Measurements from ENCODE around the gene TMEM61. TPM values are rescaled to one million over a fixed set of nuclear protein-coding genes. Genes with fewer than 3 reads are reported as not detected.

TMEM61 gene
- total and polyA plus RNA-seq, 8 donors, result 0.55 to 130 (median 1.6) TPM; not detected in 1

DNA sequence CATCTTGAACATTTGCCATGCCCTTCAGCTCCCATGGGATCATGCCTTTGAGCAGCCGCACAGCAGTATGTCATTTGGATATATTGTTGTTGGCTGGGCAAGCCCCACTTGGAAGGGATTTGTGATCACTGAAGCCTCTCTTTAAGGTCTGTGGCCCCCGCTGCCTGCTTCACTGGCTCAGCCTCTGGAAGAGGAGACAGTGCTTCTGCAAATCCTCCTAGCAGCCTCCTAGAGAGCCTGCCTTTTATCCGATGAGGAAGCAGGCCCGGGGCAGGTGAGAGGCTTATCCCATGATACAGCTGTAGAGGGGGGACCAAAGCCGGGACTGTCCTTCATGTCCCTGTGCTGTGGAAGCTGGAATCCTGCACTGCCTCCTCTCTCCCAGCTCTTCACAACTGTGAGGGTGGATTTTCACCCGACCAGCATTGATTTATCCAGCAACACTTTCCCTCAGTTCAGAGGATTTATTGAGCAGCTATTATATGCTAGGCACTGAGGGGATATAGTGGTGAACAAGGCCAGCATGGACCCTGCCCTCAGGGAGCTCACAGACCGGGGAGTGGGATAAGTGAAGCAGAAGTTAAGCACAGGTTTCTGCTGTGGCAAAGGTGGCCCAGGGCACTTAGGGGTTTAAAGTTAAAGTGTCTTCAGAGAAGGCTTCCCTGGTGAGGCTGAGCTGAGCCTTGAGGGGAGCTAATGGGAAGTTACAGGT, 3.9 kb downstream of the TMEM61 start:
- H3K36me3 ChIP-seq, result no peaks in the 10 kb centered on the region
- DNase-seq, result no peak
- peaks cover 0 to 59% (median 27%) of the 10 kb centered on the region in 4 donors for H3K4me1 ChIP-seq
- H3K27ac ChIP-seq, result peak overlapping the region in 1 of 5 donors; percentile 54
- no peaks in the 10 kb centered on the region for H3K9me3 ChIP-seq
- peaks cover 0 to 35% (median 10%) of the 10 kb centered on the region in 3 donors for H3K27me3 ChIP-seq
- H3K4me3 ChIP-seq, result no peak overlapping the region
- TF ChIP-seq, protein P1, sequence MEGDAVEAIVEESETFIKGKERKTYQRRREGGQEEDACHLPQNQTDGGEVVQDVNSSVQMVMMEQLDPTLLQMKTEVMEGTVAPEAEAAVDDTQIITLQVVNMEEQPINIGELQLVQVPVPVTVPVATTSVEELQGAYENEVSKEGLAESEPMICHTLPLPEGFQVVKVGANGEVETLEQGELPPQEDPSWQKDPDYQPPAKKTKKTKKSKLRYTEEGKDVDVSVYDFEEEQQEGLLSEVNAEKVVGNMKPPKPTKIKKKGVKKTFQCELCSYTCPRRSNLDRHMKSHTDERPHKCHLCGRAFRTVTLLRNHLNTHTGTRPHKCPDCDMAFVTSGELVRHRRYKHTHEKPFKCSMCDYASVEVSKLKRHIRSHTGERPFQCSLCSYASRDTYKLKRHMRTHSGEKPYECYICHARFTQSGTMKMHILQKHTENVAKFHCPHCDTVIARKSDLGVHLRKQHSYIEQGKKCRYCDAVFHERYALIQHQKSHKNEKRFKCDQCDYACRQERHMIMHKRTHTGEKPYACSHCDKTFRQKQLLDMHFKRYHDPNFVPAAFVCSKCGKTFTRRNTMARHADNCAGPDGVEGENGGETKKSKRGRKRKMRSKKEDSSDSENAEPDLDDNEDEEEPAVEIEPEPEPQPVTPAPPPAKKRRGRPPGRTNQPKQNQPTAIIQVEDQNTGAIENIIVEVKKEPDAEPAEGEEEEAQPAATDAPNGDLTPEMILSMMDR (IDR thresholded peaks at IDR 0.05), result no peak
- TF ChIP-seq POLR2A (IDR thresholded peaks at IDR 0.05), result no peak
- no peak for TF ChIP-seq POLR2AphosphoS5 (IDR thresholded peaks at IDR 0.05)
- TF ChIP-seq EP300 (IDR thresholded peaks at IDR 0.05), result no peak
- WGBS, 5 donors, result 45 to 77% (median 68%) methylated on average over 7 of the region's 7 CpGs
- intact Hi-C loops (cut with DNase I; ENCODE audit: low total_unique reads), result no loop called here

DNA sequence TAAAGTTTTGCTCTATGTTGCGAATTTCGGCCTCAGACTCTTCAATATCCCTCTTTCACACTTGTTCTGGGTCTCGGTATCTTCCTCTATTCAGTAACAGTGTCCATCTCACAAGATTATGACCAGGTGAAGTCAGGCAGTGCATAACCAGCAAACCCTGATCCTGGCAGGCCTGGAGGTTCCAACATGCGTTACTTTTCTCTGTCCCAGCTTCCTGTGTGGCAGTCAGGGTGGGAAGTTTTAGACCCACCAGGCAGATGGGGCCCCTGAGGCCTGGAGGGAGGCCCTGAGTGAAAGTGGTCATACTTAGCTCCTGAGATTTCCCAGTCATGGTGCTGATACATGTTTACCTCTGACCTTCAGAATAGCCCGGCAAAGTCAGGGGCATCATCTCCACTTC, 5.1 kb downstream of the TMEM61 start:
- WGBS, 5 donors, result 81 to 91% (median 87%) methylated on average over 5 of the region's 5 CpGs
- intact Hi-C loops (cut with DNase I; ENCODE audit: low total_unique reads), result no loop called here
- Histone ChIP-seq H3K4me3 (no peak overlapping the region), H3K9me3 (no peaks in the 10 kb centered on the region), H3K27ac (no peak overlapping the region), H3K4me1 (peaks cover 4 to 60% (median 25%) of the 10 kb centered on the region in 4 donors), H3K36me3 (no peaks in the 10 kb centered on the region), H3K27me3 (peaks cover 0 to 22% (median 5%) of the 10 kb centered on the region in 3 donors)
- no peak for DNase-seq
- TF ChIP-seq EP300 (IDR thresholded peaks at IDR 0.05) (no peak), POLR2A (IDR thresholded peaks at IDR 0.05) (no peak), POLR2AphosphoS5 (IDR thresholded peaks at IDR 0.05) (no peak)
- TF ChIP-seq, protein P1 (IDR thresholded peaks at IDR 0.05), result no peak

DNA sequence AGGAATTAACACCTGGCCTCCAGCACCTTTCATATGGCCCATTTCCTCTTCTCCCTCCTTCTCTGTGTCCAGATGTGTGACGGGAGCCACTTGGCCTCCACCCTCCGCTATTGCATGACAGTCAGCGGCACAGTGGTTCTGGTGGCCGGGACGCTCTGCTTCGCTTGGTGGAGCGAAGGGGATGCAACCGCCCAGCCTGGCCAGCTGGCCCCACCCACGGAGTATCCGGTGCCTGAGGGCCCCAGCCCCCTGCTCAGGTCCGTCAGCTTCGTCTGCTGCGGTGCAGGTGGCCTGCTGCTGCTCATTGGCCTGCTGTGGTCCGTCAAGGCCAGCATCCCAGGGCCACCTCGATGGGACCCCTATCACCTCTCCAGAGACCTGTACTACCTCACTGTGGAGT, 5.6 kb downstream of the TMEM61 start:
- peaks cover 0 to 18% (median under 1%) of the 10 kb centered on the region in 3 donors for H3K27me3 ChIP-seq
- 85 to 92% (median 87%) methylated on average over 12 to 15 of the region's 15 CpGs for WGBS, 5 donors

DNA sequence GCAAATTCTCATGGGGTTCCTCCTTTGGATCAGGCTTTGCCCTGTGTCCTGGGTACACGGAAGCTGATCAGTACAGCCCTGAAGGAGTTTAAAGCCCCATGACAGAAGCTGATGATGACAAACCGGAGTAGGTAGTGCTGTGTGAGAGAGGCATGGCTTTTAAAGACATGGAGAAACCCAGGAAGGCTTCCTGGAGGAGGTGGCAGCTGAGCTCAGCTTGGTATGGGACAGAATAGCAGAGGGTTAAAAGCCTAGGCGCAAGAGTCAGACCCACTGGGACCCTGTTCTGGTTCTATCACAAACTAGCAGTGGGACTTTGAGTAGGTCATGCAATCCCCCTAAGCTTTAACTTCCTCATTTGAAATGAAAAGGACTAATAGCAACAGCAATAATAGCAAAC, 6.1 kb downstream of the TMEM61 start:
- H3K4me3 ChIP-seq, result no peak overlapping the region
- TF ChIP-seq POLR2AphosphoS5 (IDR thresholded peaks at IDR 0.05) (no peak), EP300 (IDR thresholded peaks at IDR 0.05) (no peak), POLR2A (IDR thresholded peaks at IDR 0.05) (no peak)
- TF ChIP-seq, protein P1 (IDR thresholded peaks at IDR 0.05), result no peak
- intact Hi-C loops (cut with DNase I; ENCODE audit: low total_unique reads), result no loop called here
- H3K27ac ChIP-seq, result no peak overlapping the region
- H3K27me3 ChIP-seq, result peaks cover 0 to 13% (median 0%) of the 10 kb centered on the region in 3 donors
- WGBS, 5 donors, result 89 to 94% (median 92%) methylated on average over 3 of the region's 3 CpGs
- no peaks in the 10 kb centered on the region for H3K36me3 ChIP-seq
- peaks cover 4 to 56% (median 19%) of the 10 kb centered on the region in 4 donors for H3K4me1 ChIP-seq
- DNase-seq, result no peak
- no peaks in the 10 kb centered on the region for H3K9me3 ChIP-seq

More for the DNA sequence above, 5.6 kb downstream of the TMEM61 start:
- H3K4me3 ChIP-seq, result no peak overlapping the region
- intact Hi-C loops (cut with DNase I; ENCODE audit: low total_unique reads), result no loop called here
- no peaks in the 10 kb centered on the region for H3K36me3 ChIP-seq
- TF ChIP-seq, protein P1 (IDR thresholded peaks at IDR 0.05), result no peak
- TF ChIP-seq POLR2A (IDR thresholded peaks at IDR 0.05) (no peak), POLR2AphosphoS5 (IDR thresholded peaks at IDR 0.05) (no peak), EP300 (IDR thresholded peaks at IDR 0.05) (no peak)
- DNase-seq, result no peak
- no peak overlapping the region for H3K27ac ChIP-seq
- peaks cover 4 to 60% (median 21%) of the 10 kb centered on the region in 4 donors for H3K4me1 ChIP-seq
- H3K9me3 ChIP-seq, result no peaks in the 10 kb centered on the region

All from stomach (tissue), 9 donors.